ENCODE measurements around the gene ATP6V1F. TPM values are rescaled to one million over a fixed set of nuclear protein-coding genes. Genes with fewer than 3 reads are reported as not detected.

ATP6V1F gene
- total RNA-seq, 4 donors from 2014 or later = 49.6 to 109 (median 86.6) TPM

DNA sequence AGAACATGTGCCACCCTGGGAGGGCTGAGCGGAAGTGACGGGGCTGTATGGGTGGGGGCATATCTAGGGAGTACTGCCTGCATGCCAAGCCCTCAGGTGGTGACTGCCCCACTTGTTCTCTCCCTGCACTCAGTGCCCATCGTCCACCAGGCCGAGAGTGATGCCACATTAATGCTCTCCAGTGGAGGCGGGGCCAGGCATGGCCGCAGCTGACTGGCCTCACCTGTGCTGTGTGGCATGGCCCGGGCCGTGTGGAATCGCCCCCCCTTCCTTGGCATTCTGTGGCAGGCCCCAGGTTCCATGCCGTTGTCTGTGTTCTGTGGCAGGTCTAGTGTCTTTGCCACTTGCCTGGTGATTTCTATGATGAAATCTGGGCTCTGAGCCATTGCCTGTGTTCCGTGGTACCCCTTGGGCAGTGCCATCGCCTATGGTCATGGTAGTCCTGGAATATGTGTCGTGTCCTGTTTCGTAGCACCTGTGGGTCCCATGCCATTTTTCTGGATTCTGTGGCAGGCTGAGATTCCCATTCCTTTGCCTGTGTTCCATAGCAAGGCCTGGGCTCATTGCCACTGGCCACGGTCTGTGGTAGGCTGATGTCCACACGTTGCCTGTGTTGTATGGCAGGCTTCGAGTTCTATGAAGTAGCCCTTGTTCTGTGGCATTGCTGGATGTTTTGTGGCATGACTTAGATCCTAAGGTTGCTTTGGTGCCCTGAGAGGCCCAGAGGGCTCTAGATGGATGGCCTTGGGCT is 23.5 kb upstream of the ATP6V1F start:
- TF ChIP-seq POLR2A (IDR thresholded peaks at IDR 0.05) = no peak
- TF ChIP-seq, protein P1, sequence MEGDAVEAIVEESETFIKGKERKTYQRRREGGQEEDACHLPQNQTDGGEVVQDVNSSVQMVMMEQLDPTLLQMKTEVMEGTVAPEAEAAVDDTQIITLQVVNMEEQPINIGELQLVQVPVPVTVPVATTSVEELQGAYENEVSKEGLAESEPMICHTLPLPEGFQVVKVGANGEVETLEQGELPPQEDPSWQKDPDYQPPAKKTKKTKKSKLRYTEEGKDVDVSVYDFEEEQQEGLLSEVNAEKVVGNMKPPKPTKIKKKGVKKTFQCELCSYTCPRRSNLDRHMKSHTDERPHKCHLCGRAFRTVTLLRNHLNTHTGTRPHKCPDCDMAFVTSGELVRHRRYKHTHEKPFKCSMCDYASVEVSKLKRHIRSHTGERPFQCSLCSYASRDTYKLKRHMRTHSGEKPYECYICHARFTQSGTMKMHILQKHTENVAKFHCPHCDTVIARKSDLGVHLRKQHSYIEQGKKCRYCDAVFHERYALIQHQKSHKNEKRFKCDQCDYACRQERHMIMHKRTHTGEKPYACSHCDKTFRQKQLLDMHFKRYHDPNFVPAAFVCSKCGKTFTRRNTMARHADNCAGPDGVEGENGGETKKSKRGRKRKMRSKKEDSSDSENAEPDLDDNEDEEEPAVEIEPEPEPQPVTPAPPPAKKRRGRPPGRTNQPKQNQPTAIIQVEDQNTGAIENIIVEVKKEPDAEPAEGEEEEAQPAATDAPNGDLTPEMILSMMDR (IDR thresholded peaks at IDR 0.05) = no peak
- Histone ChIP-seq H3K27me3 (no peaks in the 10 kb centered on the region), H3K4me3 (replicated peaks in 1 of 3) (no peak overlapping the region), H3K27ac (no peak overlapping the region), H3K4me1 (no peaks in the 10 kb centered on the region), H3K36me3 (no peaks in the 10 kb centered on the region), H3K9me3 (no peaks in the 10 kb centered on the region)
- intact Hi-C loops (cut with DNase I) = no loop called here
- WGBS, 2 donors = 91 to 93% methylated on average over 7 to 10 of the region's 17 CpGs
- DNase-seq = no peak

DNA sequence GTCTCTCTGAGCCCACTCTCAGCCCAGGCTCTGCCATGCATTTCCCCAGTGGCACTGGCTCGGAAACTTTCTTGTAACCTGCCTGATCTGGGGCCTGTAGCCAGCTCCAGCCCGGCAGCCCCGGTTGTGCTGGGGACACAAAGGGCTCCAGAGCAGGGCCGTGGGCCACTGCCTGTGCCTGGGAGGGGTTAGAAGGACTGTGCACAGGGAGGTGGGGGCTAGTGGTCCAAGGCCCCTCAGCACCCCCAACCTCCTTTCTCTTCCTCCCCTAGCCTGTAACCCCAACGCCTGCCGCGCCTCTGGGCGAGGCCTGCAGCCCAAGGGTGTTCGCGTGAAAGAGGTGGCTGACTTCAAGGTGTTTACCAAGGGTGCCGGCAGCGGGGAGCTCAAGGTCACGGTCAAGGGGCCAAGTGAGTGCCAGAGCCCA is 22.9 kb upstream of the ATP6V1F start:
- H3K4me1 ChIP-seq = no peaks in the 10 kb centered on the region
- intact Hi-C loops (cut with DNase I) = no loop called here

DNA sequence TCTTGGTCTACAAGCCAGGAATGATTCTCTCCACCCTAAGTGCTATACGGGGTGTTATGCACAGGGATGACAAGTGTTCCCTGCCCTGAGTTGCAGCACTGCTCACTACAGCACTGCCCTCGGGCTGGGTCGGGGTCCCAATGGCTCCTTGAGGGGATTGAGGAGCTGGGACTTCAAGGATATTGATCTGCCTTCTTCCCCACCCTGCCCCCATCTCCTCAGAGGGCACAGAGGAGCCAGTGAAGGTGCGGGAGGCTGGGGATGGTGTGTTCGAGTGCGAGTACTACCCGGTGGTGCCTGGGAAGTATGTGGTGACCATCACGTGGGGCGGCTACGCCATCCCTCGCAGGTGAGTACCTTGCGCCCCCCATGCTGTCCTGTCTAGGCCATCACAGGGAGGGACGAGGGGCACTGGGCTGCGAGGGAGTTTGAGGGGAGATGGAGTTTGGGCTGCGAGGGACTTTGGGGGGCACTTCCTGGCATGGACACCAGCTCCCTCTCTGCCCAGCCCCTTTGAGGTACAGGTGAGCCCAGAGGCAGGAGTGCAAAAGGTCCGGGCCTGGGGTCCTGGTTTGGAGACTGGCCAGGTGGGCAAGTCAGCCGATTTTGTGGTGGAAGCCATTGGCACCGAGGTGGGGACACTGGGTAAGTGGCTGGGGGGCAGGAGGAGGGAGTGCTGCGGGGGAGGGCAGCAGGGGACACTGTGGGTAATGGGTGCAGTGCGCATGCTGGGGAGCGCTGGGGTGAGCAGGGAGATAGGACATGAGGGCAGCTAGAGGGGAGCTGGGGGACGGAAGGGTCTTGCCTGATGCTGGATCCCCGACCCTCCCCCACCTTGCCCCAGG is 22.1 kb upstream of the ATP6V1F start:
- intact Hi-C loops (cut with DNase I) = no loop called here
- no peak overlapping the region for H3K4me3 ChIP-seq (replicated peaks in 1 of 3)
- H3K9me3 ChIP-seq = no peaks in the 10 kb centered on the region

More for the DNA sequence above, 22.9 kb upstream of the ATP6V1F start:
- WGBS, 2 donors = 83 to 91% methylated on average over 9 to 12 of the region's 13 CpGs
- TF ChIP-seq, protein P1 (IDR thresholded peaks at IDR 0.05) = no peak
- TF ChIP-seq POLR2A (IDR thresholded peaks at IDR 0.05) = no peak
- Histone ChIP-seq H3K36me3 (no peaks in the 10 kb centered on the region), H3K27ac (no peak overlapping the region), H3K9me3 (no peaks in the 10 kb centered on the region), H3K4me3 (replicated peaks in 1 of 3) (no peak overlapping the region), H3K27me3 (no peaks in the 10 kb centered on the region)
- DNase-seq = no peak

DNA sequence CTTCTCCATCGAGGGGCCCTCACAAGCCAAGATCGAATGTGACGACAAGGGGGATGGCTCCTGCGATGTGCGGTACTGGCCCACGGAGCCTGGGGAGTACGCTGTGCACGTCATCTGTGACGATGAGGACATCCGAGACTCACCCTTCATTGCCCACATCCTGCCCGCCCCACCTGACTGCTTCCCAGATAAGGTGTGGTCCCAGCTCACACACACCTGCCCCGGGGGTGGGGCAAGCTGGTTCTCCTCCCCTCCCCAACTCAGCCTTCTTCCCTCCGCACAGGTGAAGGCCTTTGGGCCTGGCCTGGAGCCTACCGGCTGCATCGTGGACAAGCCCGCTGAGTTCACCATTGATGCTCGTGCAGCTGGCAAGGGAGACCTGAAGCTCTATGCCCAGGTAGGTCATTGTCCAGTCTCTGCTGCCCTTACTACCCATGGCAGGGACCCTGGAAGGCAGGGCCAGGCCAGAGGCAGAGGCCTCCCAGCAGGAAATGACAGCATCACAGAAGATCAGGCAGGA is 21.4 kb upstream of the ATP6V1F start:
- DNase-seq = no peak
- intact Hi-C loops (cut with DNase I) = no loop called here
- no peak for TF ChIP-seq POLR2A (IDR thresholded peaks at IDR 0.05)
- TF ChIP-seq, protein P1 (IDR thresholded peaks at IDR 0.05) = no peak
- Histone ChIP-seq H3K4me3 (replicated peaks in 1 of 3) (no peak overlapping the region), H3K4me1 (no peaks in the 10 kb centered on the region), H3K36me3 (no peaks in the 10 kb centered on the region), H3K27ac (no peak overlapping the region), H3K9me3 (no peaks in the 10 kb centered on the region), H3K27me3 (no peaks in the 10 kb centered on the region)
- 81 to 91% methylated on average over 15 of the region's 17 CpGs for WGBS, 2 donors

More for the DNA sequence above, 22.1 kb upstream of the ATP6V1F start:
- H3K4me1 ChIP-seq = no peaks in the 10 kb centered on the region
- no peak for TF ChIP-seq POLR2A (IDR thresholded peaks at IDR 0.05)
- TF ChIP-seq, protein P1 (IDR thresholded peaks at IDR 0.05) = no peak
- 88 to 94% methylated on average over 21 to 22 of the region's 23 CpGs for WGBS, 2 donors
- no peak overlapping the region for H3K27ac ChIP-seq
- H3K36me3 ChIP-seq = no peaks in the 10 kb centered on the region
- no peaks in the 10 kb centered on the region for H3K27me3 ChIP-seq
- no peak for DNase-seq

Measured in thyroid gland (tissue), 4 donors.